ENCODE results near the gene CLEC17A.
"Not testable (repeated sequence)": the region's sequence is repeated elsewhere in the genome, so short reads cannot be mapped to it uniquely, and the experiment has no call there.

CLEC17A gene

DNA sequence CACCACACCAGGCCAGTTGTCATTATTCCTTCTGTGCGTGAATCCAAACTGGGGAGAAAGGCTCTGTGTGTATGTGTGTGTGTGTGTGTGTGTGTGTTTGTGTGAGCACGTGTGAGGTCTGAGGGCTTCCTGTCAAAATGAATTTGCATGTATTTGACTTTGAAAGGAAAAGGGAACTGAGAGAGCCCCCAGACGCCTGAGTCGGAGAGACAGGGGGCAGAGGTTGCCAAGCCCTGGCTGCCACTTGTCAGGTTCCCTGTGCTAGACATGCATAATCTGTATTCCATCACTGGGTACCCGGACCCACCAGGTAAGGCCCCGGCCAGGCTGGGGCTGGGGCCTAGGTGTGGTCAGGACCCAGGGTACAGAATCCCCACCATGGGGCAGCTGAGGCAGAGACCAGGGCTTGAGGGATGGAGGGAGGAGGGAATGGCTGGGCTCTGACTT, at the start of gene CLEC17A:
TSS of gene CLEC17A (plus strand) at position 191 of the 447 bp plus-strand sequence. CDS start at position 268, 77 bp downstream.
- no peak for DNase-seq

DNA sequence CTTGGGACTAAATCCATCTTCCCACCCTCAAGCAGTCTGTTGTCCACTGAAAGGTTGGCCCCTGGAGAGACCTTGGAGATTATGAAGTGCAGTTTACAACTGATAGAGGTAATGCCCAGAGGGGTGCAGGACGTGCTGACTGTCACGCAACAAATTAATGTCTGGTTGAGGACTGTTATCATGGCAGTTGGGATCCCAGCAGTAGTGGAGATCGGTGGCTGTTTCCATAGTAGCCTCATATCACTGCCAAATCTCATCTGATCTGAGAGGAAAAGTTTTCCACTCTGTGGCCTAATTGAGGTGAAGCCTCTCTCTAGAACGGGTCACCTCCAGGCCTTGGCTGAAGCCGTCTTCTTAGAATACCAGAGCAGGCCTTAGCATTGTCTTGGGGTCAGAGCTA, 49.4 kb upstream of the CLEC17A start:
- no peak for DNase-seq

DNA sequence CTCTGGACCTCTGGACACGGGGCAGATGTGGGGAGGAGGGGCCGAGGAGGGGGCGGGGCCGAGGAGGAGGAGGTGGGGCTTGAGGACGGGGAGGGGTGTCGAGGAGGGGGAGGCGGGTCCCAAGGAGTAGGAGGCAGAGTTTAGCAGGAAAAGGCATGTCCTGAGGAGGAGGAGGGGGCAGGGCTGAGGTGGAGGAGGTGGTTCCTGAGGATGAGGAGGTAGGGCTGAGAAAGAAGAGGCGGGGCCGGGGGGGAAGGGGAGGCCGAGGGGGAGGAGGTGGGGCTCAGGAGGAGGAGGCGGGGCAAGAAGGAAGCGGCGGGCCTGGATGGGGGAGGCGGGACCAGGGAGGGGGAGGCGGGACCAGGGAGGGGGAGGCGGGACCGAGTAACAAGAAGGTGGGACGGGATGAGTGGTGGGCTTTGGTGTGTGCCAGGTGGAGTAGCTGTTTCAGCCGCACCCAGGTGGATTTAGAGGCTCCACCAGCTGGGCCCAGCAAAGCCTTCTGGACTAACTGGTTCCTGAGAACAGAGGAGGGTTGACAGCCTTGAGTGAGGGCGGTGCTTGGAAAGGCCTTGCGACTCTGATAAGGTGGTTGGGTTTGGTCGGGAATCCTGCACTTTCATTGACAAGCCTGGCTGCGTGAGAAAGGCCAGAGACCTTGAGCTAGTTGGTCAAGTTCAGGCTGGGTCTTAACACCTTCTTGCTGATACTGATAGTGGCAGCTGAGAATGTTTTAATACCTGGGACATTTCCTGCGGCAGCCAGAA, 45.8 kb upstream of the CLEC17A start:
- DNase-seq = peak; percentile 95

- DNase-seq = no peak
These were observed 42.0 kb upstream of the CLEC17A start for GRCh38 chr19:14540741-14541525.

- not testable (repeated sequence) for DNase-seq
These were observed 40.9 kb upstream of the CLEC17A start for GRCh38 chr19:14541979-14542378.

DNA sequence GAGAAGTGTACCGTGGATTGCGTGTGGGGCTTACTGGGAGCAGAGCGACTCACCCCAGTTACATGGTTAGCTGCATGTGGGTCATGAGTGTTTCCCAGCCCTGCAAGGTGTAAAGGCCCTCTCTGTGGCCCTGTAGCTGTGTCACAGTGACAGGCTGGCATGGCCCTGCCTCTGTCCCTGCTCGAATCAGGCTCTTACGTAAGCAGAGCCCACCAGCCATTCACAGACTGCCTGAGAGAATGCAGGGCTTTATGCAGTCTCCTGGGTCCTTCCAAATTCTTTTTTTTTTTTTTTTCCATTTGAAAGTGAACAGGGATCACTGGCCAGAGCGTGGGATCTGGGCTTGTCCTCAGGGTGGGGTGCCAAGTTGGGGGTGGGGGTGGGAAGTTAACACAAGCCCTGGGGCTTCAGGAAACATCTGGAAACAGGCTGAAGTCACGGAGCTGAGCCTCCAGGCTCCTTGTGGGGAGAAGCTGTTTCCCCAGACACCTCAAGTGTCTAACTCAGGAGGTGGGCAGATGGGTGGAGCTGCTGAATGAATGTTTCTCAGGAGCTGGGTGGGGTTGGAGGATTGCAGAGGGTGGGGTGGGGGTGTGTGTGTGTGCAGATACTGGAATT, 40.1 kb upstream of the CLEC17A start:
- DNase-seq = peak; percentile 52

DNA sequence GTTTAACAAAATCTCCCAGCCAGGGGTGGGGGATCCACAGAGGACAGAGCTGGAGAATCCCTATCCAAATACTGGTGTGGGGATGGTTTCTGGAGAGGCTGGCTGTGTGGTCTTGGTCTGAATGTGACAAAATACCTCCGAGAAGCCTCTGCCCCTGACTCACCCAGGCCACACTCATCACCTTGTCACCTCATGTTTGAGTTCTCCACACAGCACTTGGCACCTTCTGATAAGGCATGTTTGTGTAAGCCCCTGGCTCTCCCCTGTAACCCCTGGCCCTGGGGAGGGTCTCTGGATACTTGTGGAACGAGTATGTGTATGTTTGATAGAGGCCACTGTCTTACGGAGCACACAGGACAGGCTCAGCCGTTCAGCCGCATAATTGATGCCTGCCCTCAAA, 38.8 kb upstream of the CLEC17A start:
- no peak for DNase-seq

GRCh38 chr19:14544977-14545715, 37.7 kb upstream of the CLEC17A start:
- DNase-seq = no peak

DNA sequence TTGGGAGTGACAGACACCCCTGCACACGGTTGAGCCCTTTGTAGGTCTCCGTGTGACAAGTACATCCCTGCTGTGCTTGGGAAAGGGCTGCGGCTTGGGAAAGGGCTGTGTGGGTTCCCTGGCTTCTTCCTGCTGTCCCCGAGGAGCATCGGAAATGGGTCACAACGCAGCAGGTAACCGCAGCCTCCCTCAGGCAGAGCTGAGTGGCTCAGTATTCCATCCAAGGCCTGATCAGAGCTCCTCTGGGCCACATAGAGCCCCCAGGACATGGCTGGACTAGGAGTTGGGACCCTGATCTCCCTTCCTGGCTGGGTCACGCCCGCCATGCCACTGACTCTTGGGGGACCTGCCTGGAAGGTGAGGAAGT, 37.2 kb upstream of the CLEC17A start:
- DNase-seq = no peak

DNA sequence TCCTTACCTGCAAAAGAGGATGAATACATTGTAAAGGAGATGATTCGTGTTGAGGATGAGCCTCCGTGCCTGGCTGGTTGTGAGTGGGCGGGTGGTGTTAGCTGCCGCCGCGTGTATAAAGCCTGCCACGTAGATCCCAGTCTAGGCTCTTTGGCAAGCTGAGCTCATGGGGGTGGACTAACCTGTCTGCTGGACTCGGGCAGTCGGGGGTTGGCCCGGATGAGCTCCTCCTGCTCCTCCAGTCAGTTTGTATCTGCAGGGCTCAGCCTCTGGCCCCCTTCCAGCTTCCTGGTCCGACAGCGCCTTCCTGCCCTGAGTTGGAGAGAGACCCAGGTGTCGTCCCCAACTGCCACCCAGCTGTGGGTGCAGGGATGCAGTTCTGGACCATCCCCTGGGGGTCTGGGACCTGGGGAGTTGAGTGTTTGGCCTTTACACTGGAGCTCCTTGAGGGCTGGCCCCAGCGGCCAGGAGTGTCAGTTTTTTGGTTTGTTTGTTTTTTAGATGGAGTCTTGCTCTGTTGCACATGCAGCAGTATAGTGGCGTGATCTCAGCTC, 32.6 kb upstream of the CLEC17A start:
- no peak for DNase-seq

- peak; percentile 90 for DNase-seq
These were observed 31.5 kb upstream of the CLEC17A start for GRCh38 chr19:14551134-14552005.

GRCh38 chr19:14552006-14552360, 30.9 kb upstream of the CLEC17A start:
- DNase-seq = not testable (repeated sequence)

- no peak for DNase-seq
These were observed 29.6 kb upstream of the CLEC17A start for GRCh38 chr19:14553042-14553938.

GRCh38 chr19:14553939-14554243, 29.0 kb upstream of the CLEC17A start:
- DNase-seq = no peak

GRCh38 chr19:14554382-14554812, 28.5 kb upstream of the CLEC17A start:
- DNase-seq = no peak

DNA sequence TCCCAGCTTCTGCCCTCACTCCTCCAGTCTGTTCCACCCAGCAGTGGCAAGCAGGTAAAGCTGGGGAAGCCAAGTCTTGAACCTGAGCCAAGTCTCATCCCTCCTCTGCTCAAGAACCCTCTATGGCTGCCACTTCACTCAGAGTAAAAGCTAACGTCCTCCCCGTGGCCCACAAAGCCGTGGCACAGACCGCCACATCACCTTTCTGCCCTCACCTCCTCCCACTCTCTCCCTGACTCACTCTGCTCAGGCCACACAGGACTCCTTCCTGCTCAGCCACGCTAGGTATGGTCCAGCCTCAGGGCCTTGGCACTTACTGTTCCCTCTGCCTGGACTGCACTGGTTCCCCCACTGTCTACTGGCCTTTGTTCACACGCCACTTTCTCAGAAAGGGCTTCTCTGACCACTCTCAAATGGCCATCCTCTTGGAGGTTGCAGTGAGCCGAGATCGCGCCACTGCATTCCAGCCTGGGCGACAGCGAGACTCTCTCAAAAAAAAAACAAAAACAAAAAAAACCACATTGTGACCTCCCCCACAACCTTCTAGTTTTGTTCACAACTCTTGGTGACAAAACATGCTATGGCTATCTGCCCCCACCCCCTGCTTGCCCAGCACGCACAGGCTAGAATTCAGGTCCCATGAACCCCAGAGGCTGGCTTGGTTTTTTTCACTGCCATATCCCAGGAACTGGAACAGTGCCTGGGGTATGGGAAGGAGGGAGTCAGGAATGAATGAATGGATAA, 26.8 kb upstream of the CLEC17A start:
- DNase-seq = no peak

- DNase-seq = peak; percentile 76
These were observed 26.2 kb upstream of the CLEC17A start for GRCh38 chr19:14556662-14557188.

DNA sequence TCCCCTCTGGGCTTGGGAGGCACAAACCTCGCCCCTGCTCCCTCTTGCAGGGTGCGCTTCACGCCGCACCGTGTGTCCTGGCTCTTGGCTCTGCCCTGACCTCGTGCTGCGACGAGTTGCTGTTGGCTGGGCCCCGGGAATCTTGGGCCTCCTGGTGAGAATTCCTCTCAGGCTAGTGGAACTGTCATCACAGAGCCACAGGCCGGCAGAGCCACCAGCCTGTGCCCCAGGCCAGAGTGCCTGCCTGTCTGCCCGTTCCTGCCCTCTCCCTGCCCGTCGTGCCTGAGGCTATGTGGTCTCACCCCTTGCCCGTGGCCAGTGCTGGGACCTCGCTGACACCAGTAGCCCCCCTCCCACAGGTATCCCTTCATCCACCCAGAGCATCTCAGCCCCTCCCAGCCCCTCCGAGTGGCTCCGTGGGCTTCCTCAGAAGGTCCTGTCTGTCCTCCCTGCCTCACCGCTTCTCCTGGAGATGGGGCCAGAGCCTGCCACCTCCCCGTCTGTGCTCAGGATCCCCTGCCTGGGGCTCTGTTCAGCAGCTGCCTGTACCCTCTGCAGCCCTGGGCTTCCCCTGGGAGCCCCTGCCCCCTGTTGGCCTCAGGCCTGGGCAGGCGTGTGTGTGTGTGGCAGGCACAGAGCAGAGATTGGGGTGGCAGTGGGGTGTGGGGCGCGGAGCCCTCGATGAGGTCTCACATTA, 24.4 kb upstream of the CLEC17A start:
- DNase-seq = no peak

All from hematopoietic multipotent progenitor cell treated with erythropoietin and hydrocortisone succinate and interleukin-3 and kit ligand, for 8 days (in vitro differentiated cells).